Stomach (tissue), 4 donors: ENCODE data around the gene CCL18.

Experiments used
- EP300 ChIP-seq: sonication (generic); formaldehyde crosslinking; IDR thresholded peaks from one replicate; pipeline ENCODE4 v1.6.1; 2017; ENCODE audit warnings: antibody characterized with exemption
- POLR2A ChIP-seq, 4 donors: fragments of 450-650 bp; IDR thresholded peaks; one replicate each; pipeline ENCODE4 v1.6.1; 2016; ENCODE audit warnings: antibody characterized with exemption in 4 of 4, control low read depth in 2 of 4, mild to moderate bottlenecking in 1 of 4, moderate library complexity in 1 of 4
- POLR2AphosphoS5 ChIP-seq, 3 donors: sonication (generic); formaldehyde crosslinking; IDR thresholded peaks; one replicate each; pipeline ENCODE4 v1.6.1; 2016; ENCODE audit warnings: antibody characterized with exemption in 3 of 3
- TF ChIP-seq, protein P1 (sequence below), 7 experiments: fragments of 450-650 bp in 4 of 7; fragments of 200-600 bp in 3 of 7; sonication (generic) in 3 of 7; IDR thresholded peaks; one replicate each; pipeline ENCODE4 v1.5.1; 2016 to 2019; ENCODE audit warnings: antibody characterized with exemption in 7 of 7, control low read depth in 2 of 7, mild to moderate bottlenecking in 1 of 7

DNA sequence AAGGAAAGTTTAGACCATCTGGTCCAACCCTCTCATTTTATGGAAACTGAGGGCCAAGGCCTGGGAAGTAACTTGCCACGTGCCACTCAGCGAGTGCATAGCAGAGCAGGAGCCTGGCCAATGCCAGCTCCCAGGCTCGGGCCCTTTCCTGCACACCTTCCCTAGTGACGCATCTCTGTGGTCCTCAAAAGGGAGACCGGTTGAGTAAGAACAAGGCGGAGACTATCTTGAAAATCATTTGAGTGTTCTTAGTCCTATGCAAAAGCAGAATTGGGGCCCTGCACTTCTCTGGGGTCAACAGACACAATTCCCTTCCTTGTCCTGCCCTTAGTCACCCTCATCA, 42.4 kb downstream of the CCL18 start:
- TF ChIP-seq, protein P1, sequence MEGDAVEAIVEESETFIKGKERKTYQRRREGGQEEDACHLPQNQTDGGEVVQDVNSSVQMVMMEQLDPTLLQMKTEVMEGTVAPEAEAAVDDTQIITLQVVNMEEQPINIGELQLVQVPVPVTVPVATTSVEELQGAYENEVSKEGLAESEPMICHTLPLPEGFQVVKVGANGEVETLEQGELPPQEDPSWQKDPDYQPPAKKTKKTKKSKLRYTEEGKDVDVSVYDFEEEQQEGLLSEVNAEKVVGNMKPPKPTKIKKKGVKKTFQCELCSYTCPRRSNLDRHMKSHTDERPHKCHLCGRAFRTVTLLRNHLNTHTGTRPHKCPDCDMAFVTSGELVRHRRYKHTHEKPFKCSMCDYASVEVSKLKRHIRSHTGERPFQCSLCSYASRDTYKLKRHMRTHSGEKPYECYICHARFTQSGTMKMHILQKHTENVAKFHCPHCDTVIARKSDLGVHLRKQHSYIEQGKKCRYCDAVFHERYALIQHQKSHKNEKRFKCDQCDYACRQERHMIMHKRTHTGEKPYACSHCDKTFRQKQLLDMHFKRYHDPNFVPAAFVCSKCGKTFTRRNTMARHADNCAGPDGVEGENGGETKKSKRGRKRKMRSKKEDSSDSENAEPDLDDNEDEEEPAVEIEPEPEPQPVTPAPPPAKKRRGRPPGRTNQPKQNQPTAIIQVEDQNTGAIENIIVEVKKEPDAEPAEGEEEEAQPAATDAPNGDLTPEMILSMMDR (IDR thresholded peaks at IDR 0.05), result no peak
- TF ChIP-seq POLR2AphosphoS5 (IDR thresholded peaks at IDR 0.05), result no peak
- TF ChIP-seq EP300, result no peak
- no peak for TF ChIP-seq POLR2A (IDR thresholded peaks at IDR 0.05)
